ENCODE measurements around the gene WWP2.
A peak's percentile ranks its signal among the peaks of the same experiment; 100 is the strongest.
"Not testable (repeated sequence)": the region's sequence is repeated elsewhere in the genome, so short reads cannot be mapped to it uniquely, and the experiment has no call there.

WWP2 gene

DNA sequence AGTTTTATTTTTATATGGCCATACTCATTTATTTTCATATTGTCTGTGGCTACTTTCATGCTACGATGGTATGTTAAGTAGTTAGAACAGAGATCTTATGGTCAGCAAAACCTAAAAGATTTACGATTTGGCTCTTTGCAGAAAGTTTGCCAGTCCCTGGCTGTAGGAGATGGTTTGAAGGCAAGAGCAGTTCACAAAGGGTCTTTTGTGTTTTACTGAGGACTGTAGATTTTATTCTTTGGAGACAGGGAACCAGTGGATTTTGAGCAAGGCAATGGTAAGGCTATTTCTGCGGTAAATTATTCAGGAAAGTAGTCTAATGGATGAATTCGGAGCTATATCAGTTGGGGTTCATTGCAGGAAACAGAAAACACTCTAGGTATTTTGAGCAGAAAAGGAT is 90.7 kb downstream of the WWP2 start:
- no peak overlapping the region for H2BK5ac ChIP-seq (ENCODE audit: low read length)

DNA sequence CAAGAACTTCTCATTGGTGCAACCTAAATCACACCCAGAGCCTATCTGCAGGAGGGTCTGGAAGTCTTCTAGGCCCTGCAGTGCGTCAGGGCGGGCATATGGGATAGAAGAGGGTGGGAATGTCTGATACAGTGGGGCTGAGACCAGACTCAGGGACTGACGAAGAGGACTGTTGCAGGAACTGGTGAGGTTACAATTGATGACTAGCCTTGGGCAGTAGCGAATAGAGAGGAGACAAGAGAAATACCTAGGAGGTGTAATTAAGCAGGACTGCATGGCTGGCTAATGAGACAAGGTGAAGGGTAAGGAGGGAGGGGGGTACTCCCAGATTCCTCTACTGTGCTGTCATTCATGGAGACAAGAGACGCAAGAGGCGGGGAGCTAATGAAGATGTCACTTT is 91.3 kb downstream of the WWP2 start:
- no peak overlapping the region for H3K4me3 ChIP-seq (ENCODE audit: low read length)
- H3K27me3 ChIP-seq (ENCODE audit: insufficient read depth, low read length, poor library complexity): no peaks in the 10 kb centered on the region
- no peak overlapping the region for H2BK120ac ChIP-seq (ENCODE audit: low read depth, low read length)
- H2BK5ac ChIP-seq (ENCODE audit: low read length): no peak overlapping the region
- no peak overlapping the region for H2BK15ac ChIP-seq (replicated peaks; ENCODE audit: low read depth)
- H3K23ac ChIP-seq (ENCODE audit: low read length): no peak overlapping the region
- H3K36me3 ChIP-seq (ENCODE audit: control insufficient read depth, insufficient read depth, low read length): no peaks in the 10 kb centered on the region
- H3K9ac ChIP-seq (ENCODE audit: low read length): no peak overlapping the region
- H3K4me2 ChIP-seq (ENCODE audit: low read length): no peak overlapping the region
- H2AK5ac ChIP-seq (ENCODE audit: low read length): no peak overlapping the region
- no peaks in the 10 kb centered on the region for H3K4me1 ChIP-seq (ENCODE audit: control insufficient read depth, low read depth, low read length)
- no peak overlapping the region for H3K18ac ChIP-seq (ENCODE audit: low read length)
- H3K4ac ChIP-seq (ENCODE audit: low read depth, low read length): no peak overlapping the region
- WGBS (ENCODE audit: extremely low coverage, insufficient coverage, low lambda C conversion rate): no CpG with 5 or more reads among the region's 6 CpGs
- H4K5ac ChIP-seq (ENCODE audit: low read length): no peak overlapping the region
- peak; percentile 88 for DNase-seq
- no peaks in the 10 kb centered on the region for H3K79me1 ChIP-seq (ENCODE audit: low read length)
- H3K56ac ChIP-seq (ENCODE audit: low read length): no peak overlapping the region
- no peak overlapping the region for H3K27ac ChIP-seq (ENCODE audit: low read depth, low read length)
- H4K8ac ChIP-seq (ENCODE audit: low read depth, low read length): no peak overlapping the region
- H3K79me2 ChIP-seq (ENCODE audit: control insufficient read depth, insufficient read depth, low read length): no peaks in the 10 kb centered on the region

More for the DNA sequence above, 90.7 kb downstream of the WWP2 start:
- Histone ChIP-seq H3K27ac (ENCODE audit: low read depth, low read length) (no peak overlapping the region), H3K23ac (ENCODE audit: low read length) (no peak overlapping the region), H2AK5ac (ENCODE audit: low read length) (no peak overlapping the region), H3K4ac (ENCODE audit: low read depth, low read length) (no peak overlapping the region), H3K4me2 (ENCODE audit: low read length) (no peak overlapping the region), H3K79me2 (ENCODE audit: control insufficient read depth, insufficient read depth, low read length) (no peaks in the 10 kb centered on the region), H4K5ac (ENCODE audit: low read length) (no peak overlapping the region), H3K18ac (ENCODE audit: low read length) (no peak overlapping the region), H3K4me1 (ENCODE audit: control insufficient read depth, low read depth, low read length) (no peaks in the 10 kb centered on the region), H3K27me3 (ENCODE audit: insufficient read depth, low read length, poor library complexity) (no peaks in the 10 kb centered on the region), H3K79me1 (ENCODE audit: low read length) (no peaks in the 10 kb centered on the region), H3K4me3 (ENCODE audit: low read length) (no peak overlapping the region), H3K56ac (ENCODE audit: low read length) (no peak overlapping the region), H3K36me3 (ENCODE audit: control insufficient read depth, insufficient read depth, low read length) (no peaks in the 10 kb centered on the region), H2BK120ac (ENCODE audit: low read depth, low read length) (no peak overlapping the region), H4K8ac (ENCODE audit: low read depth, low read length) (no peak overlapping the region), H3K9ac (ENCODE audit: low read length) (no peak overlapping the region), H2BK15ac (replicated peaks; ENCODE audit: low read depth) (no peak overlapping the region)
- no CpG with 5 or more reads among the region's 4 CpGs for WGBS (ENCODE audit: extremely low coverage, insufficient coverage, low lambda C conversion rate)
- no peak for DNase-seq

DNA sequence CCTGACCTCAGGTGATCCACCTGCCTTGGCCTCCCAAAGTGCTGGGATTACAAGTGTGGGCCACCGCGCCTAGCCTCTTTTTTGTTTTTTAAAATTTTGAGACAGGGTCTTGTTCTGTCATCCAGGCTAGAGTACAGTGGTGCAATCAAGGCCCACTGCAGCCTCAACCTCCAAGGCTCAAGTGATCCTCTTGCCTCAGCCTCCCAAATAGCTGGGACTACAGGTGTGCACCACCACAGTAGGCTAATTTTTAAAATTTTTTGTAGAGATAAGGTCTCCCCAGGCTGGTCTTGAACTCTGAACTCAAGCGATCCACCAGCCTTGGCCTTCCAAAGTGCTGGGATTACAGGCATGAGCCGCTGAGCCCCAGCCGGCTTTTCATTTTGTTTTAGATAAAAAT is 92.6 kb downstream of the WWP2 start:
- H3K56ac ChIP-seq (ENCODE audit: low read length); H3K4ac ChIP-seq (ENCODE audit: low read depth, low read length); H3K4me2 ChIP-seq (ENCODE audit: low read length); H3K23ac ChIP-seq (ENCODE audit: low read length); H2BK120ac ChIP-seq (ENCODE audit: low read depth, low read length); H3K27me3 ChIP-seq (ENCODE audit: insufficient read depth, low read length, poor library complexity); H3K4me3 ChIP-seq (ENCODE audit: low read length); H3K9ac ChIP-seq (ENCODE audit: low read length); H3K4me1 ChIP-seq (ENCODE audit: control insufficient read depth, low read depth, low read length); H4K8ac ChIP-seq (ENCODE audit: low read depth, low read length); DNase-seq; H4K5ac ChIP-seq (ENCODE audit: low read length); H2AK5ac ChIP-seq (ENCODE audit: low read length); H3K18ac ChIP-seq (ENCODE audit: low read length); H3K36me3 ChIP-seq (ENCODE audit: control insufficient read depth, insufficient read depth, low read length); H3K27ac ChIP-seq (ENCODE audit: low read depth, low read length); H2BK15ac ChIP-seq (replicated peaks; ENCODE audit: low read depth); H2BK5ac ChIP-seq (ENCODE audit: low read length); H3K79me2 ChIP-seq (ENCODE audit: control insufficient read depth, insufficient read depth, low read length); H3K79me1 ChIP-seq (ENCODE audit: low read length): not testable (repeated sequence)
- no CpG with 5 or more reads among the region's 5 CpGs for WGBS (ENCODE audit: extremely low coverage, insufficient coverage, low lambda C conversion rate)

GRCh38 chr16:69855592-69855991 is 93.5 kb downstream of the WWP2 start:
- Histone ChIP-seq H3K36me3 (ENCODE audit: control insufficient read depth, insufficient read depth, low read length) (peaks cover 2% of the 10 kb centered on the region), H2BK120ac (ENCODE audit: low read depth, low read length) (no peak overlapping the region), H4K8ac (ENCODE audit: low read depth, low read length) (no peak overlapping the region), H3K4me2 (ENCODE audit: low read length) (no peak overlapping the region), H3K79me1 (ENCODE audit: low read length) (no peaks in the 10 kb centered on the region), H3K23ac (ENCODE audit: low read length) (no peak overlapping the region), H3K18ac (ENCODE audit: low read length) (no peak overlapping the region), H3K27me3 (ENCODE audit: insufficient read depth, low read length, poor library complexity) (no peaks in the 10 kb centered on the region), H4K5ac (ENCODE audit: low read length) (no peak overlapping the region), H3K4me3 (ENCODE audit: low read length) (no peak overlapping the region), H2BK15ac (replicated peaks; ENCODE audit: low read depth) (no peak overlapping the region), H3K27ac (ENCODE audit: low read depth, low read length) (no peak overlapping the region), H3K79me2 (ENCODE audit: control insufficient read depth, insufficient read depth, low read length) (no peaks in the 10 kb centered on the region), H3K4ac (ENCODE audit: low read depth, low read length) (no peak overlapping the region), H3K4me1 (ENCODE audit: control insufficient read depth, low read depth, low read length) (no peaks in the 10 kb centered on the region), H3K56ac (ENCODE audit: low read length) (no peak overlapping the region), H2AK5ac (ENCODE audit: low read length) (no peak overlapping the region), H3K9ac (ENCODE audit: low read length) (no peak overlapping the region), H2BK5ac (ENCODE audit: low read length) (no peak overlapping the region)
- no peak for DNase-seq
- WGBS (ENCODE audit: extremely low coverage, insufficient coverage, low lambda C conversion rate): no CpG with 5 or more reads among the region's 2 CpGs

DNA sequence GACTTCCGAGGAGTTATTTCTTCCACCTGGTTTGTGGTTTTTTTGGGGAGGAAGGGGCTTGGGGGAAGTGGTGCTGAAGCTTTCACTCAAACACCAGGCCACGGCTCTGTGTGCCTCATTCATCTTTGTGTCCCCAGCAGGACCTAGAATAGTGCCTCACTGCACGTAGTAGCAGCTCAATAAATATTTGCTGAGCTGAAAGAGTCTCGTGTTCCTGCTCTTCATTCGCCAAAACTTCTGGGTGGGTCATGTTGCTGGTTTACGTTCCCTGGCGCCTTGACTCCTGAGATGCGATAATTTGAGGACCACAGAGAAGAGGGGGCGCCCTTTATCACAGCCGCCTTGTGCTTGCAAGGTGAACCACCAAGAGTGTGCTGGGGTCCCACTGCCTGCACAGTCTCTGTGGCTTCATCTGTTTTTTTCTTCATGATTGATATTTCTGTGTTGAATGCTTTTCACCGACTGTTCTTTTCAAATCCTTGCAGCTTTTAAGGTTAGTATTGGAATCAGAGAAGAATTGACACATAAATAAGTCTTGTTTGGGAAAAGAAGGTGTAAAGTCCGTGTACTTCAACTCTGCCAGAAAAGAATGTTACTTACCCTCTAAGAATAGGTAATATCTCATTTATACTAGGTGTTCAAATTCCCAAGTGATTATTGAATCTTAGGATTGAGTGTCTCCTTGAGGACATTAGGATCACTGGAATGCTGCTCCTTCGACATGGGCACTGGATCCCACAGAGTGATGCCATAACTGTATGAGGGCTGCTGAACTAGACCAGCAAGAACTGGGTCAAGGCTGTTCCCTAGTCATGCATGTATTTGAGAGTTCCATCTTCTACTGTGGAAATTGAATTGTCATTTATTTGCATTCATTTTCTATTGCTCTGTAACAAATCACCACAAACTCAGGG is 96.3 kb downstream of the WWP2 start:
- no peak for DNase-seq
- H3K79me1 ChIP-seq (ENCODE audit: low read length): no peaks in the 10 kb centered on the region
- H3K23ac ChIP-seq (ENCODE audit: low read length): no peak overlapping the region
- no peak overlapping the region for H3K4ac ChIP-seq (ENCODE audit: low read depth, low read length)
- H3K27me3 ChIP-seq (ENCODE audit: insufficient read depth, low read length, poor library complexity): no peaks in the 10 kb centered on the region
- no peak overlapping the region for H3K4me3 ChIP-seq (ENCODE audit: low read length)
- H3K4me1 ChIP-seq (ENCODE audit: control insufficient read depth, low read depth, low read length): no peaks in the 10 kb centered on the region
- H3K27ac ChIP-seq (ENCODE audit: low read depth, low read length): no peak overlapping the region
- peaks cover 2% of the 10 kb centered on the region for H3K36me3 ChIP-seq (ENCODE audit: control insufficient read depth, insufficient read depth, low read length)
- H3K9ac ChIP-seq (ENCODE audit: low read length): no peak overlapping the region
- H3K18ac ChIP-seq (ENCODE audit: low read length): no peak overlapping the region
- no peak overlapping the region for H3K56ac ChIP-seq (ENCODE audit: low read length)
- no peak overlapping the region for H4K8ac ChIP-seq (ENCODE audit: low read depth, low read length)
- no CpG with 5 or more reads among the region's 13 CpGs for WGBS (ENCODE audit: extremely low coverage, insufficient coverage, low lambda C conversion rate)
- no peak overlapping the region for H2BK15ac ChIP-seq (replicated peaks; ENCODE audit: low read depth)
- H4K5ac ChIP-seq (ENCODE audit: low read length): no peak overlapping the region
- H2BK120ac ChIP-seq (ENCODE audit: low read depth, low read length): no peak overlapping the region
- no peaks in the 10 kb centered on the region for H3K79me2 ChIP-seq (ENCODE audit: control insufficient read depth, insufficient read depth, low read length)
- H2AK5ac ChIP-seq (ENCODE audit: low read length): no peak overlapping the region
- H3K4me2 ChIP-seq (ENCODE audit: low read length): no peak overlapping the region
- no peak overlapping the region for H2BK5ac ChIP-seq (ENCODE audit: low read length)
